Ishikawa (cell line): ENCODE results near the gene PARD3.

Experiments
- CEBPB ChIP-seq: IDR thresholded peaks from 2 replicates; pipeline ENCODE4 v1.6.1; 2012
- CREB1 ChIP-seq: IDR thresholded peaks from 2 replicates; pipeline ENCODE4 v1.6.1; 2012; ENCODE audit warnings: low read depth
- EGR1 ChIP-seq: IDR thresholded peaks from 2 replicates; pipeline ENCODE4 v1.6.1; 2012
- EP300 ChIP-seq: IDR thresholded peaks from 2 replicates; pipeline ENCODE4 v1.6.1; 2012; ENCODE audit warnings: borderline replicate concordance
- FOXM1 ChIP-seq: IDR thresholded peaks from 2 replicates; pipeline ENCODE4 v1.6.1; 2012; ENCODE audit warnings: low read depth, borderline replicate concordance
- NFIC ChIP-seq: IDR thresholded peaks from 2 replicates; pipeline ENCODE4 v1.6.1; 2012
- RAD21 ChIP-seq: IDR thresholded peaks from 2 replicates; pipeline ENCODE4 v1.6.1; 2012; ENCODE audit warnings: low read depth
- TAF1 ChIP-seq: IDR thresholded peaks from 2 replicates; pipeline ENCODE4 v1.6.1; 2012; ENCODE audit warnings: low read depth, mild to moderate bottlenecking
- TCF12 ChIP-seq: IDR thresholded peaks from 2 replicates; pipeline ENCODE4 v1.6.1; 2012; ENCODE audit warnings: low read depth
- TEAD4 ChIP-seq: IDR thresholded peaks from 2 replicates; pipeline ENCODE4 v1.6.1; 2012
- YY1 ChIP-seq: IDR thresholded peaks from 2 replicates; pipeline ENCODE4 v1.6.1; 2012; ENCODE audit warnings: low read depth
- ZBTB7A ChIP-seq: IDR thresholded peaks from 2 replicates; pipeline ENCODE4 v1.6.1; 2012; ENCODE audit warnings: low read depth
- TF ChIP-seq, protein P1 (sequence below): IDR thresholded peaks from 2 replicates; pipeline ENCODE4 v1.6.1; 2012
- TF ChIP-seq, protein P2 (sequence below): IDR thresholded peaks from 2 replicates; pipeline ENCODE4 v1.6.1; 2012
- TF ChIP-seq, protein P3 (sequence below): IDR thresholded peaks from 2 replicates; pipeline ENCODE4 v1.6.1; 2012; ENCODE audit warnings: low read depth, mild to moderate bottlenecking

PARD3 gene

DNA sequence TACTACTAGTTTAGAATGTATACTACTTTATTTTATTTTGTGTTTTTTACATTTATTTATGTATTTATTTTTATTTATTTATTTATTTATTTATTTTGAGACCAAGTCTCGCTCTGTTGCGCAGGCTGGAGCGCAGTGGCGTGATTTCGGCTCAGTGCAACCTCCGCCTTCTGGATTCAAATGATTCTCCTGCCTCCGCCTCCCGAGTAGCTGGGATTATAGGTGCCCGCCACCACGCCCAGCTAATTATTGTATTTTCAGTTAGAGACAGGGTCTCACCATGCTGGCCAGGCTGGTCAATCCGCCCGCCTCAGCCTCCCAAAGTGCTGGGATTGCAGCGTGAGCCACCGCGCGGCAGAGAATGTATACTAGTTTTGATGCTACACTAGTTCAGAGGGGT, 2.0 kb upstream of the PARD3 start:
- no peak for TF ChIP-seq ZBTB7A
- no peak for TF ChIP-seq EP300

DNA sequence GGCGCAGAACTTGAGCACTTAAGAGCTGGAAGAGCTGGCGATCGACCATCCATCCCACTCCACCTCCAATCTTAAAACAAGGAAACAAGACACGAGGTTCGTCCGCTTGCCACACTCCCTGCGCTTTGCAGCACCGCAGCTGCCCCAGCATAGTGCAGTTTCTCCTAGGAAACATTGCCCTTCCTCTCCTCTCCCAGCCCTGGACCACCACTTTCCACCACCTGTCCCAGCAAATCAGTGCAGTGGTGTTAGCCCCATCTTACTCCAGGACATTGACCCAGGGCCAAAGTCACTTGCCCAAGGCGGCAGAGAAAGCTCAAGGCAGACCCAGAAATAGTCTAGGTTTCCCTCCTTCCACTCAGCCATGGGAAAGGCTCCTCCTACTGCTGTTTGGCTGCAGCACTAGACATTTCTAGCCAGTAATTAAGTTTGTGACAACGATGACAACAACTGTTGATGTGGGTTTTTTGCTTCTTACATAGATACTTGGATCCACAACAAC, 1.5 kb upstream of the PARD3 start:
- 0 out of 2 replicates have a peak, but pooled peaks have one; percentile 10 for TF ChIP-seq RAD21
- no peak for TF ChIP-seq YY1
- TF ChIP-seq, protein P1, sequence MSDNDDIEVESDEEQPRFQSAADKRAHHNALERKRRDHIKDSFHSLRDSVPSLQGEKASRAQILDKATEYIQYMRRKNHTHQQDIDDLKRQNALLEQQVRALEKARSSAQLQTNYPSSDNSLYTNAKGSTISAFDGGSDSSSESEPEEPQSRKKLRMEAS, result peak; percentile 65

DNA sequence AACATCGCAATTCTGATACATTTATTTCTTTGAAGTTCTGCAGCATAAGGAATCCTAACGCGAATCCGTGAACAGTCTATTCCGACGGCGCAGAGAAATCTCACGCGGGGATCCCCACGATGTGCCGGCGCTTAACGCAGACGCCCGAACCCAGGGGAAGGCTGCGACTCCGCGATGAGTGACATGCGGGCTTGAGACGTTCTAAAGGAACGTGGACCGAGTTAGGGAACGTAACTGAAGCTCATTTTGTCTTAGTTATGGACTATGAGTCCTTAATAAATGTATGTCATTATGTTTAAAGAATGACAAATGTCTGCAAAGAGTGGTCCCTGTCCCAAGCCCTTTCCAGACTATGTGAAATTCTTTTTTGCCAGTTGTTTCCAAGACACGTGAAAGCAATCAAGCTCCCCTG, 995 bp upstream of the PARD3 start:
- TF ChIP-seq, protein P1, result peak; percentile 31; the same call in 1 of the 2 replicates
- TF ChIP-seq NFIC, result no peak

DNA sequence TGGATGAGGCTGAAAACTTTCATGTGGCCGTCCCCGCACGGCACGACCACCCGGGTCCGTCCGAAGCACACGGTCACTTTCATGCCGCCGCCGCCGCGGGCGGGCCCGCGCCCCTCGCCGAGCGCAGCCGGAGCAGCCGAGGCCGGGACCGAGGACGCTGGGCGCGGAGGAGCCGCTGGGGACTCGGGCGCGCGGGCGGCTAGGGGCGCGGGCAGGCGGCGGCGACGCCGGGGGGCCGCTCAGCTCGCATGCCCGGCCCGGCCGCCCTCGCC, 247 bp downstream of the PARD3 start:
- no peak for TF ChIP-seq TEAD4
- TF ChIP-seq, protein P2, sequence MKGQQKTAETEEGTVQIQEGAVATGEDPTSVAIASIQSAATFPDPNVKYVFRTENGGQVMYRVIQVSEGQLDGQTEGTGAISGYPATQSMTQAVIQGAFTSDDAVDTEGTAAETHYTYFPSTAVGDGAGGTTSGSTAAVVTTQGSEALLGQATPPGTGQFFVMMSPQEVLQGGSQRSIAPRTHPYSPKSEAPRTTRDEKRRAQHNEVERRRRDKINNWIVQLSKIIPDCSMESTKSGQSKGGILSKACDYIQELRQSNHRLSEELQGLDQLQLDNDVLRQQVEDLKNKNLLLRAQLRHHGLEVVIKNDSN, result no peak
- TF ChIP-seq YY1, result no peak
- no peak for TF ChIP-seq ZBTB7A
- TF ChIP-seq FOXM1, result no peak
- TF ChIP-seq TCF12, result no peak
- no peak for TF ChIP-seq EP300
- no peak; the same call in 1 of the 2 replicates for TF ChIP-seq RAD21
- TF ChIP-seq, protein P3, sequence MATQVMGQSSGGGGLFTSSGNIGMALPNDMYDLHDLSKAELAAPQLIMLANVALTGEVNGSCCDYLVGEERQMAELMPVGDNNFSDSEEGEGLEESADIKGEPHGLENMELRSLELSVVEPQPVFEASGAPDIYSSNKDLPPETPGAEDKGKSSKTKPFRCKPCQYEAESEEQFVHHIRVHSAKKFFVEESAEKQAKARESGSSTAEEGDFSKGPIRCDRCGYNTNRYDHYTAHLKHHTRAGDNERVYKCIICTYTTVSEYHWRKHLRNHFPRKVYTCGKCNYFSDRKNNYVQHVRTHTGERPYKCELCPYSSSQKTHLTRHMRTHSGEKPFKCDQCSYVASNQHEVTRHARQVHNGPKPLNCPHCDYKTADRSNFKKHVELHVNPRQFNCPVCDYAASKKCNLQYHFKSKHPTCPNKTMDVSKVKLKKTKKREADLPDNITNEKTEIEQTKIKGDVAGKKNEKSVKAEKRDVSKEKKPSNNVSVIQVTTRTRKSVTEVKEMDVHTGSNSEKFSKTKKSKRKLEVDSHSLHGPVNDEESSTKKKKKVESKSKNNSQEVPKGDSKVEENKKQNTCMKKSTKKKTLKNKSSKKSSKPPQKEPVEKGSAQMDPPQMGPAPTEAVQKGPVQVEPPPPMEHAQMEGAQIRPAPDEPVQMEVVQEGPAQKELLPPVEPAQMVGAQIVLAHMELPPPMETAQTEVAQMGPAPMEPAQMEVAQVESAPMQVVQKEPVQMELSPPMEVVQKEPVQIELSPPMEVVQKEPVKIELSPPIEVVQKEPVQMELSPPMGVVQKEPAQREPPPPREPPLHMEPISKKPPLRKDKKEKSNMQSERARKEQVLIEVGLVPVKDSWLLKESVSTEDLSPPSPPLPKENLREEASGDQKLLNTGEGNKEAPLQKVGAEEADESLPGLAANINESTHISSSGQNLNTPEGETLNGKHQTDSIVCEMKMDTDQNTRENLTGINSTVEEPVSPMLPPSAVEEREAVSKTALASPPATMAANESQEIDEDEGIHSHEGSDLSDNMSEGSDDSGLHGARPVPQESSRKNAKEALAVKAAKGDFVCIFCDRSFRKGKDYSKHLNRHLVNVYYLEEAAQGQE, result no peak
- no peak for TF ChIP-seq TAF1

DNA sequence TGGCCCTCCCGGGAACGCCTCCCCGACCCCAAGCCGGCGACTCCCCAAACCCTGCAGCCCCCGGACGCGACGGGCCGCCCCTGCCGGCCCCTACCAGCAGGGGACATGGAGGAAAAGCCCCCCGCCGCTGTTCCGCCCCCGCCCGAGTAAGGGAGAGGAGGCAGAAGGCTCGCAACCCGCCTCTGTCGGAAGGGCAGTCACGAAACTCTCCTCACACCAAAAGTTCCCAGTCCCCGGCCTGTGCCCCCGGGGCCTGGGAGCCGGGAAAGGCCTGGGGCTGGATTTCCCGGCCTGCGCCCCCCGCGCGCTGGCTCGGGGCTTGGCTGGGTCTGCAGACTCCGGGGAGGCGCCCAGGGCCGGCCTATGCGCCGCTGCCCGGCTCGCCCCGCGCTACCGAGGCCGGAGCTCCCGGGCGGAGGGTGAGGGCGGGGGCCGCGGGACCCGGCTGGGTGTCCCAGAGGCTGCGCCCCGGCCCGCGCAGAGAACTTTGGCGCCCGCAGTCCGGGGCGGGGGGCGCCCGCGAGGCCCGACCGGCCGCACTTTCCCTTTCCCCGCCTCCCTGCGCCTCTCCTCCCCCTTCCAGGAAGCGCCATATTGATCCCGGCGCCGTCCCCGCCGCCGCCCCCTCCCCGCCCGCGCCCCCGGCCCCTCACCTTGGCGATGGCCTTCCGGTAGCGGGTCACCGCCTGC, 728 bp downstream of the PARD3 start:
- TF ChIP-seq, protein P1, result no peak; the same call in 1 of the 2 replicates
- TF ChIP-seq YY1, result peak; percentile 72
- no peak for TF ChIP-seq CREB1
- no peak for TF ChIP-seq CEBPB
- no peak for TF ChIP-seq NFIC
- TF ChIP-seq, protein P2, result no peak
- TF ChIP-seq TCF12, result no peak
- TF ChIP-seq EP300, result no peak
- TF ChIP-seq EGR1, result peak; percentile 46; the same call in 1 of the 2 replicates
- no peak for TF ChIP-seq FOXM1
- no peak for TF ChIP-seq TAF1
- no peak; the same call in 1 of the 2 replicates for TF ChIP-seq RAD21
- TF ChIP-seq, protein P3, result no peak
- TF ChIP-seq ZBTB7A, result peak; percentile 82

DNA sequence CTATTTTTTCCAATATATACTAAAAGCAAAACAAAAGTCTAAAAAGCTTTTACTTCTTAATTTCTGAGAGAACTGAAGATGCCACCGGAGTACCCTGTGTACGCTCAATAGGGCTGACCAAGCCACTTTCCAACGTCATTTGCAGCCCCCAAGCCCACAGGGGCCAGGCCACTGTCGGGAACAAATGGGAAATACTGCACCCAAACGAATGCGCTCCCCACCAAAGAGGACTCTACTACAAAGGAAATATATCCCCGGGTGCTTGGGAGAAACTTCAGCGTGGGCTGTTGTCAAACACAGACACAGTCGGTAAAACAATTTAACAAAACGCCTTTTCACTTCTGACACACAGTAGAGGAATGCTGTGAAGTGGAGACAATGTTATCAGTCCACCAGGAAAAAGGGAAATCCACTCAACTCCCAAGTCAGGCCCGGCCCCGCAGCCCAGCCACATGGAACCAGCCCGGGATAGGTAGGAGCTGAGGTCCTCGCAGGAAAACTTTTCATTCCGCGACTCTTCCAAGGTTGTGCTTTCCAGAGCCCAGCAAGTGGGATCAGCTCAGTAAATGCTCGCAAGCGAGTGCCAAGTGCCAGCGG, 1.4 kb downstream of the PARD3 start:
- TF ChIP-seq CEBPB (no peak), NFIC (peak; percentile 8; the same call in 1 of the 2 replicates)

DNA sequence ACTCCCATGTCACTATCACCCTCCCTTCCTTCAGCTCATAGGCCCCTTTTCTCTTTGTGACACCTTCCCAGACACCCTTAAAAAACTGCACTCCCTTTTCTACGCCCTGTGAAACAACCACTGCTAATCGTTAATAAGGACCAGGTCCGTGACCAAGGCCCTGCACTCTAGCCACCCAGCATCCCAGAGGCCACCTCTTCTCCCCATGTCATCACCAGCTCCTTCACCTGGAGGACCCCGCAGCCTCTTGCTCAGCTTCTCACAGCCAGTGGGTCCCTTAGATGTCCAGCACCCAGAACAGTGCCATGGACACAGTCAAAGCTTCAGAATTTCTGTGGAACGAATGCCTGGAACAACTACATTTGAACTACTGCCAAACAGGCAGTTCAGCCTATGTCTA, 2.3 kb downstream of the PARD3 start:
- TF ChIP-seq, protein P1, result no peak
- TF ChIP-seq TAF1, result no peak
- TF ChIP-seq EGR1, result no peak
- TF ChIP-seq RAD21, result no peak
- TF ChIP-seq YY1, result no peak
- no peak for TF ChIP-seq CEBPB
